Mesenchymal stem cell (in vitro differentiated cells and primary cell): ENCODE measurements around the gene MYMX.

Experiments
- DNase-seq: peaks from one replicate; pipeline ENCODE4 v3.0.0-alpha.2; 2013
- H2AFZ ChIP-seq: one replicate; pipeline ENCODE4 v1.6.1; 2013; ENCODE audit warnings: low read depth, mild to moderate bottlenecking, control low read depth, inconsistent platforms, low read length, moderate library complexity
- H2AK5ac ChIP-seq: 2 replicates; pipeline ENCODE4 v1.6.1; 2013; ENCODE audit warnings: low read length, moderate library complexity, mild to moderate bottlenecking, inconsistent platforms; ENCODE audit not compliant: severe bottlenecking
- H2BK120ac ChIP-seq: one replicate; pipeline ENCODE4 v1.6.1; 2013; ENCODE audit warnings: low read depth, mild to moderate bottlenecking, inconsistent platforms, low read length, moderate library complexity
- H2BK12ac ChIP-seq, 2 experiments: one replicate each; pipeline ENCODE4 v1.6.1; 2013; ENCODE audit warnings: inconsistent platforms in 2 of 2, low read length in 2 of 2, mild to moderate bottlenecking in 2 of 2, moderate library complexity in 2 of 2, control low read depth in 1 of 2
- H2BK15ac ChIP-seq: one replicate; pipeline ENCODE4 v1.6.1; 2013; ENCODE audit warnings: mild to moderate bottlenecking, low read depth, inconsistent platforms; ENCODE audit not compliant: poor library complexity, severe bottlenecking
- H2BK5ac ChIP-seq: 2 replicates; pipeline ENCODE4 v1.6.1; 2013; ENCODE audit warnings: low read depth, mild to moderate bottlenecking, low read length, control low read depth, inconsistent platforms; ENCODE audit not compliant: poor library complexity, severe bottlenecking
- H3K14ac ChIP-seq, 2 experiments: one replicate each; pipeline ENCODE4 v1.6.1; 2013; ENCODE audit warnings: inconsistent platforms in 2 of 2, low read length in 2 of 2, control low read depth in 1 of 2, mild to moderate bottlenecking in 1 of 2, moderate library complexity in 1 of 2
- H3K18ac ChIP-seq, 2 experiments: one replicate each; pipeline ENCODE4 v1.6.1; 2013; ENCODE audit warnings: inconsistent platforms in 2 of 2, low read length in 2 of 2, control low read depth in 1 of 2, low read depth in 1 of 2, mild to moderate bottlenecking in 1 of 2
- H3K23ac ChIP-seq, 2 experiments: one replicate each; pipeline ENCODE4 v1.6.1; 2013; ENCODE audit warnings: inconsistent platforms in 2 of 2, low read length in 2 of 2, mild to moderate bottlenecking in 2 of 2, moderate library complexity in 2 of 2, control low read depth in 1 of 2
- H3K27ac ChIP-seq: 2 replicates; pipeline ENCODE4 v1.5.1; 2013; ENCODE audit warnings: mild to moderate bottlenecking, moderate library complexity, low read length, control low read depth, inconsistent platforms; ENCODE audit not compliant: poor library complexity, severe bottlenecking
- H3K27me3 ChIP-seq, 2 experiments: 2 replicates each; pipeline versions ENCODE4 v1.6.1 to v1.7.0; 2013; ENCODE audit warnings: low read length in 2 of 2, mild to moderate bottlenecking in 2 of 2, moderate library complexity in 2 of 2, control low read depth in 1 of 2, inconsistent platforms in 1 of 2; ENCODE audit not compliant: control insufficient read depth in 1 of 2, insufficient read depth in 1 of 2
- H3K36me3 ChIP-seq, 2 experiments: 2 replicates each; pipeline versions ENCODE4 v1.6.1 to v1.7.0; 2013; ENCODE audit warnings: low read length in 2 of 2, control low read depth in 1 of 2, inconsistent platforms in 1 of 2, low read depth in 1 of 2, mild to moderate bottlenecking in 1 of 2; ENCODE audit not compliant: insufficient read depth in 2 of 2, control insufficient read depth in 1 of 2
- H3K4ac ChIP-seq, 2 experiments: one replicate each; pipeline ENCODE4 v1.6.1; 2013; ENCODE audit warnings: inconsistent platforms in 2 of 2, low read length in 2 of 2, mild to moderate bottlenecking in 2 of 2, moderate library complexity in 2 of 2, control low read depth in 1 of 2, low read depth in 1 of 2
- H3K4me1 ChIP-seq: 2 replicates; pipeline ENCODE4 v1.6.1; 2013; ENCODE audit warnings: low read depth, low read length, control low read depth; ENCODE audit not compliant: control insufficient read depth, insufficient read depth
- H3K4me2 ChIP-seq: 2 replicates; pipeline ENCODE4 v1.6.1; 2013; ENCODE audit warnings: low read length, mild to moderate bottlenecking, inconsistent platforms; ENCODE audit not compliant: poor library complexity, severe bottlenecking
- H3K4me3 ChIP-seq, 2 experiments: 2 replicates each; pipeline versions ENCODE4 v1.5.1 to v1.7.0; 2013; ENCODE audit warnings: low read length in 2 of 2, mild to moderate bottlenecking in 2 of 2, control low read depth in 1 of 2, low read depth in 1 of 2; ENCODE audit not compliant: insufficient read depth in 1 of 2
- H3K79me1 ChIP-seq: replicated peaks from 2 replicates; pipeline ENCODE4 v1.6.1; 2013; ENCODE audit warnings: mild to moderate bottlenecking, control low read depth, low read length, inconsistent platforms; ENCODE audit not compliant: poor library complexity, severe bottlenecking
- H3K9ac ChIP-seq: 2 replicates; pipeline ENCODE4 v1.7.0; 2013; ENCODE audit warnings: mild to moderate bottlenecking, low read length, moderate library complexity
- H3K9me3 ChIP-seq: 2 replicates; pipeline ENCODE4 v1.7.0; 2013; ENCODE audit warnings: mild to moderate bottlenecking, low read length; ENCODE audit not compliant: control insufficient read depth
- H4K8ac ChIP-seq: one replicate; pipeline ENCODE4 v1.6.1; 2013; ENCODE audit warnings: inconsistent platforms, mild to moderate bottlenecking, low read length, moderate library complexity
- H4K91ac ChIP-seq: one replicate; pipeline ENCODE4 v1.6.1; 2013; ENCODE audit warnings: mild to moderate bottlenecking, low read length, inconsistent platforms
- WGBS: methylation state at CpG from one replicate; pipeline ENCODE4 v1.1.7; 2013; ENCODE audit warnings: mixed read lengths; 5-methylcytosine and 5-hydroxymethylcytosine counted together

The MYMX gene

DNA sequence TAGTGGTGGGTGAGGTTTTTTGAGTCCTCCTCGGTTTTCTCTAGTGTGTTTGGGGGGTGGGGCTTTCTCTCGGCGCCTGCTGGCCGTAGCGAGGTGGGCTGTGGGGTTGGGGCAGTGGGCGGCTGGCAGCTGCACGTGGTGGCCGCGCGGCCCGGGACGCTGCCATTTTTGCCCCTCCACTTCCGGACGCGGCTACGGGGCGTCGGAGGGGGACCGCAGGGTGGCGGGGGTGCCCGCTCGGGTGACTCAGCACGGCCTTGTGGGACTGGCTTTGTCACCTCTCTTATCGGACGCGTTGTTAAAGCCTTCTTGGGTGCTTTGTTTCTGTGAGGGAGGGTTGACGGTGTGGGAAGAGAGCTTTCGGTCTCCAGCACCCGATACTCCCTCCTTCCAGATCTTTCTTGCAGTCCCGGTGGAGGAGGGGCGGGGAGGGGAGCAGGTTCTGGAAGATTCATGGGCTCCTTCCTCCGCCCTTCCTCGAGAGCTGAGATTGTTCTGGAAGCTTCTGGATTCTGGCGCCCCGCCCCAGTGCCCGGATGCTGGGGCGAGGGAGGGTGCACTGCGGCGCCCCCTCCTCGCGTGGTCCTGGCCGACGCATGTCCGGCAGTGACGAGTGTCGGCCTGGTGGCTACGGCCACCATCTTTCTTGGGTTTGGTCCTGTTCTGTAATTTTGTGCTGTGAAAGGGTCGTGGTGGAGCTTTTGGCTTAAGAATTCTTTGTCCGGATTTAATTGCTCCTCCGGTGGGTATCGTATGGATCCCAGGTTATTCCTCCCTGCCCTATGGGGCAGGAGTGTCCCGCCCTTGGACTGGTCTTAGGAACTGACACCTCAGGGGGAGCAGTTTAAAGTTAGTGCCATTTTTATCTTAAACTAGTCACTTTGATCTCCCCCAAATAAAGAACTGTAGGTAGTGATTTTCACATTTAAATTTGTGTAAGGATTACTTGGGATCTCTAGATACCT lies 30.9 kb downstream of the MYMX start:
- peaks cover 2% of the 10 kb centered on the region for H3K79me1 ChIP-seq
- H4K8ac ChIP-seq, result peak overlapping the region; percentile 29
- under 1% methylated on average over 39 of the region's 52 CpGs for WGBS

DNA sequence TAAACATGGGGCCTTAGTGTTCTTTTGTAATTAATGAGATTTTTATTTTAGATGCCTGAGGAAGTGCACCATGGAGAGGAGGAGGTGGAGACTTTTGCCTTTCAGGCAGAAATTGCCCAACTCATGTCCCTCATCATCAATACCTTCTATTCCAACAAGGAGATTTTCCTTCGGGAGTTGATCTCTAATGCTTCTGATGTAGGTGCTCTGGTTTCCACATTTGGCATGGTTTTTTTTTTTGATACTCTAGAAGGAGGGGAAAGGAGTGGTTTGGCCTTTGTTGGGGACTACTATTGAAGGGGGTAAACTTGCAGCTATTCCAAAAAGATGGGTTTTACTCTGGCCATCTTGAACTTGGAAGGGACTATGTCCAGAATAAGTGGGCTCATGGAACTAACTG lies 31.9 kb downstream of the MYMX start:
- no peak overlapping the region for H2BK15ac ChIP-seq
- peaks cover 2% of the 10 kb centered on the region for H3K79me1 ChIP-seq
- H2AK5ac ChIP-seq, result no peak overlapping the region
- peak overlapping the region; percentile 94 for H3K9ac ChIP-seq
- no peak overlapping the region for H2AFZ ChIP-seq
- no peaks in the 10 kb centered on the region for H3K9me3 ChIP-seq
- no peak overlapping the region for H3K23ac ChIP-seq
- 58% methylated on average over 1 of the region's 1 CpG for WGBS
- H2BK5ac ChIP-seq, result no peak overlapping the region
- H3K4me2 ChIP-seq, result peak overlapping the region; percentile 73
- no peak for DNase-seq
- no peak overlapping the region for H3K27ac ChIP-seq
- H3K4me3 ChIP-seq, result peak overlapping the region in 1 of 2 experiments; percentile 87
- H2BK12ac ChIP-seq, result no peak overlapping the region
- no peak overlapping the region for H4K8ac ChIP-seq
- no peak overlapping the region for H3K4ac ChIP-seq
- no peak overlapping the region for H3K18ac ChIP-seq
- H3K14ac ChIP-seq, result no peak overlapping the region
- no peaks in the 10 kb centered on the region for H3K27me3 ChIP-seq
- peaks cover 13% of the 10 kb centered on the region for H3K4me1 ChIP-seq
- no peak overlapping the region for H2BK120ac ChIP-seq
- H4K91ac ChIP-seq, result no peak overlapping the region
- H3K36me3 ChIP-seq, result peaks cover 28 to 52% of the 10 kb centered on the region in 2 experiments

More for the DNA sequence above, 30.9 kb downstream of the MYMX start:
- no peak overlapping the region for H4K91ac ChIP-seq
- peak overlapping the region in 1 of 2 experiments; percentile 92 for H3K23ac ChIP-seq
- peak overlapping the region; percentile 78 for H2AK5ac ChIP-seq
- DNase-seq, result peak; percentile 64
- peaks cover 13% of the 10 kb centered on the region for H3K4me1 ChIP-seq
- peak overlapping the region; percentile 54 for H2BK120ac ChIP-seq
- no peaks in the 10 kb centered on the region for H3K27me3 ChIP-seq
- peak overlapping the region in 1 of 2 experiments; percentile 93 for H3K4ac ChIP-seq
- peak overlapping the region; percentile 84 for H2BK15ac ChIP-seq
- no peaks in the 10 kb centered on the region for H3K9me3 ChIP-seq
- peak overlapping the region; percentile 86 for H3K27ac ChIP-seq
- H3K14ac ChIP-seq, result peak overlapping the region; percentile 19 to 87
- peak overlapping the region; percentile 5 for H2BK5ac ChIP-seq
- peak overlapping the region; percentile 94 for H3K9ac ChIP-seq
- H3K4me2 ChIP-seq, result peak overlapping the region; percentile 73
- H3K4me3 ChIP-seq, result peak overlapping the region; percentile 87 to 93
- H3K18ac ChIP-seq, result peak overlapping the region; percentile 64 to 92
- H2AFZ ChIP-seq, result no peak overlapping the region
- peaks cover 19 to 42% of the 10 kb centered on the region in 2 experiments for H3K36me3 ChIP-seq
- peak overlapping the region in 1 of 2 experiments; percentile 60 for H2BK12ac ChIP-seq

DNA sequence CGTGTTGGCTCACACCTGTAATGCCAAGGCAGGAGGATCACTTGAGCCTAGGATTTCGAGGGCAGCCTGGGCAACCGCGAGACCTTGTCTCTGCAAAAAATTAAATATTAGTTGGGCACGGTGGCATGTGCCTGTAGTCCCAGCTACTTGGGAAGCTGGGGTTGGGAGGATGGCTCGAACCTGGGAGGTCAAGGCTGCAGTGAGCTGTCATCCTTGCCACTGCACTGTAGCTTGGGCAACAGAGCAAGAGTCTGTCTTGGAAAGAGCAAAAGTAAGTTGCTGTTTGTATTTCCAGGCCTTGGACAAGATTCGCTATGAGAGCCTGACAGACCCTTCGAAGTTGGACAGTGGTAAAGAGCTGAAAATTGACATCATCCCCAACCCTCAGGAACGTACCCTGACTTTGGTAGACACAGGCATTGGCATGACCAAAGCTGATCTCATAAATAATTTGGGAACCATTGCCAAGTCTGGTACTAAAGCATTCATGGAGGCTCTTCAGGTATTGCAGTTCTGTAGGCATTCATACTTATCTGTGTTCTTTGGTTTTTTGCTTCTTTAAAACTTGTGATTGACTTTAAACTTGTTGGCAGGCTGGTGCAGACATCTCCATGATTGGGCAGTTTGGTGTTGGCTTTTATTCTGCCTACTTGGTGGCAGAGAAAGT lies 32.5 kb downstream of the MYMX start:
- Histone ChIP-seq H3K79me1 (peaks cover 2% of the 10 kb centered on the region), H3K23ac (peak overlapping the region in 1 of 2 experiments; percentile 23), H2BK15ac (no peak overlapping the region), H3K9ac (peak overlapping the region; percentile 94), H2BK120ac (no peak overlapping the region), H3K18ac (no peak overlapping the region), H2BK5ac (no peak overlapping the region), H3K4ac (no peak overlapping the region), H4K8ac (no peak overlapping the region), H3K4me2 (peak overlapping the region; percentile 73), H3K27me3 (no peaks in the 10 kb centered on the region), H2BK12ac (no peak overlapping the region), H3K36me3 (peaks cover 31 to 58% of the 10 kb centered on the region in 2 experiments), H4K91ac (no peak overlapping the region), H2AK5ac (no peak overlapping the region), H3K9me3 (no peaks in the 10 kb centered on the region), H3K4me3 (peak overlapping the region; percentile 14 to 87), H3K27ac (no peak overlapping the region), H2AFZ (no peak overlapping the region), H3K4me1 (peaks cover 15% of the 10 kb centered on the region), H3K14ac (no peak overlapping the region)
- no peak for DNase-seq
- 94% methylated on average over 9 of the region's 9 CpGs for WGBS
